Bronchial epithelial cell (primary cell): Measurements from ENCODE around the gene RIMBP2. TPM values are rescaled to one million over a fixed set of nuclear protein-coding genes. Genes with fewer than 3 reads are reported as not detected.

ENCODE experiments used
- DNase-seq: peaks from one replicate; pipeline ENCODE4 v3.0.0-alpha.2; 2010; ENCODE audit warnings: low read depth
- FAIRE-seq: peaks from 2 replicates; lab custom pipeline; 2011; peaks lifted over from hg19 to GRCh38; lab: Jason Lieb, UNC
- H3K27me3 ChIP-seq: 2 replicates; pipeline ENCODE4 v1.5.1; 2011; ENCODE audit warnings: low read length; ENCODE audit not compliant: control insufficient read depth, insufficient read depth
- H3K36me3 ChIP-seq: 2 replicates; pipeline ENCODE4 v1.5.1; 2011; ENCODE audit warnings: low read length; ENCODE audit not compliant: control insufficient read depth, insufficient read depth
- H3K4me3 ChIP-seq: 2 replicates; pipeline ENCODE4 v1.5.1; 2011; ENCODE audit warnings: mild to moderate bottlenecking, low read depth, low read length, control low read depth
- CTCF ChIP-seq: IDR thresholded peaks from 2 replicates; pipeline ENCODE4 v1.5.1; 2011; ENCODE audit warnings: mild to moderate bottlenecking, moderate library complexity, low read length, control low read depth, inconsistent platforms; ENCODE audit not compliant: insufficient read depth, severe bottlenecking
- total RNA-seq: library from RNA; depleted of rRNA; stranded (reverse); fragments of >200 nt; gene quantifications from 2 replicates; pipeline ENCODE4 v1.2.1, GENCODE V29; 2014

RIMBP2 gene
- total RNA-seq, 1 donor from 2014 or later, result not detected

- no peaks in the 10 kb centered on the region for H3K36me3 ChIP-seq
- H3K27me3 ChIP-seq, result no peaks in the 10 kb centered on the region
- no peak overlapping the region for H3K4me3 ChIP-seq
- DNase-seq, result no peak
- no peak for FAIRE-seq
- no peak for TF ChIP-seq CTCF
Measured at GRCh38 chr12:130593056-130593455, 123.0 kb downstream of the RIMBP2 start.

- DNase-seq (no peak), FAIRE-seq (no peak)
- no peak overlapping the region for H3K4me3 ChIP-seq
- no peak for TF ChIP-seq CTCF
- H3K27me3 ChIP-seq, result no peaks in the 10 kb centered on the region
- H3K36me3 ChIP-seq, result no peaks in the 10 kb centered on the region
Measured at GRCh38 chr12:130592641-130593040, 123.5 kb downstream of the RIMBP2 start.

- Histone ChIP-seq H3K4me3 (no peak overlapping the region), H3K36me3 (no peaks in the 10 kb centered on the region), H3K27me3 (no peaks in the 10 kb centered on the region)
- DNase-seq (no peak), FAIRE-seq (no peak)
- TF ChIP-seq CTCF, result no peak
Measured at GRCh38 chr12:130591736-130592135, 124.4 kb downstream of the RIMBP2 start.

DNA sequence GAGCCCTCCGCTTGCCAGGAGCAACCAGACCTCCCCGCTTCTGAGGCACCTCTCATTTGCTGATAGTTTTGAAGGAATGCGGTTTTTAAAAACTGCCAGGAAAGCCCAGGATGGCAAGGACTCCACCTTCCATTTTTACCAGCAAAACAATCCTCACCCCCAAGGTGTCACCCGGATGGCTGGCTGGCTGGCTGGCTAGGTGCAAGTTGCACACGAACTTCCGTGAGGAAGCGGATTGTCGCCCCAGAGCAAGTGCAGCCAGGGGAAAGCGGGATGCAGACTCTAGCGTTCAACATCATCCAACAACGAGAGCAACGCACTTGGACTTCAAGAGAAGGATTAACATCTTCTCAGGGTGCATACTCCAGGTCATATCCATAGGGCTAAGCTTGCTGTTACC, 125.4 kb downstream of the RIMBP2 start:
- FAIRE-seq, result no peak

GRCh38 chr12:130589540-130590317, 126.4 kb downstream of the RIMBP2 start:
- no peaks in the 10 kb centered on the region for H3K27me3 ChIP-seq
- DNase-seq, result no peak
- no peak for TF ChIP-seq CTCF
- H3K36me3 ChIP-seq, result no peaks in the 10 kb centered on the region
- no peak overlapping the region for H3K4me3 ChIP-seq
- peak; percentile 36 for FAIRE-seq

More for the DNA sequence above, 125.4 kb downstream of the RIMBP2 start:
- no peak for DNase-seq
- H3K36me3 ChIP-seq, result no peaks in the 10 kb centered on the region
- no peaks in the 10 kb centered on the region for H3K27me3 ChIP-seq
- no peak for TF ChIP-seq CTCF
- H3K4me3 ChIP-seq, result no peak overlapping the region
